ENCODE measurements around the gene RFX6. TPM values are rescaled to one million over a fixed set of nuclear protein-coding genes. Genes with fewer than 3 reads are reported as not detected.

RFX6 gene
- total RNA-seq, 1 experiment from 2014 or later: 1.3 TPM

- peaks cover 12% of the 10 kb centered on the region for H3K4me1 ChIP-seq
- no peak overlapping the region for H3K4me3 ChIP-seq (ENCODE audit: low read depth, low read length)
- H3K27me3 ChIP-seq (replicated peaks; ENCODE audit: control insufficient read depth, insufficient read depth, low read length): no peaks in the 10 kb centered on the region
- Mint-ChIP-seq H3K27ac (ENCODE audit: unreplicated experiment) (no peak overlapping the region), H3K4me3 (ENCODE audit: unreplicated experiment) (no peak overlapping the region), H3K36me3 (ENCODE audit: insufficient read depth, unreplicated experiment) (no peaks in the 10 kb centered on the region), H3K27me3 (ENCODE audit: insufficient read depth, unreplicated experiment) (peaks cover 2% of the 10 kb centered on the region), H3K4me1 (ENCODE audit: low read depth, unreplicated experiment) (peaks cover 23% of the 10 kb centered on the region), H3K9me3 (ENCODE audit: unreplicated experiment) (no peaks in the 10 kb centered on the region)
- POLR2A ChIA-PET: no interaction called here
- intact Hi-C loops (cut with micrococcal nuclease; ENCODE audit: unreplicated experiment): loop anchor here (1.0 kb wide), 1 partner anchor 60 kb away; no protein-coding TSS in a partner anchor
- H3K9me3 ChIP-seq: no peaks in the 10 kb centered on the region
- H3K36me3 ChIP-seq (ENCODE audit: control insufficient read depth, insufficient read depth, low read length): no peaks in the 10 kb centered on the region
- peak in 1 of 2 experiments; percentile 5 for DNase-seq
- no TSS peak for BruUV-seq (replicated peaks)
- CTCF ChIA-PET: interaction anchor here (1.0 kb wide), 1 partner anchor 61 kb away, joined by 4 read pairs; no protein-coding TSS in a partner anchor
- no peak for TF ChIP-seq CTCF (IDR thresholded peaks at IDR 0.05; ENCODE audit: insufficient read depth in 1 of 2, low read depth in 1 of 2, low read length in 1 of 2, severe bottlenecking in 1 of 2, unreplicated experiment in 1 of 2)
These were observed 64.7 kb downstream of the RFX6 start for GRCh38 chr6:116941727-116942126.

DNA sequence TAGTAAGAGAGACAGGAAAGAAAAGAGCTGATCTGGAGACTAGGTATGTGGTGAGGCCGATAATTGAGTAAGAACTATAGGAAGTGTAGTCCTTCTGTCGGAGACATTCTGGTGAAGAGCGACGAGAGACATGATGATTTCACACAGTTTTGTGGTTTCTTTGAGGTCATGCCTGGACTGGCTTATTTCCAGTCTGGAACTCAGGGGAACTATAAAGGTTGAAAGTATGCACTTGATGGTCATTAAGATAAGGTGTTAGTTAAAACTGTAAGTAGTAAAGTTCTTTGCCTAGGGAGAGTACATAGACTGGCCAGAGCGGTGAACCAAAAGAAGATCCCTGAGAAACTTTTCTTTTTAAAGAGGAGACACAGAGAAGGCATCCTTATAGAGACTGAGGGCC lies 68.8 kb downstream of the RFX6 start:
- Mint-ChIP-seq H3K4me3 (ENCODE audit: unreplicated experiment) (no peak overlapping the region), H3K9me3 (ENCODE audit: unreplicated experiment) (no peaks in the 10 kb centered on the region), H3K36me3 (ENCODE audit: insufficient read depth, unreplicated experiment) (no peaks in the 10 kb centered on the region), H3K27ac (ENCODE audit: unreplicated experiment) (peak overlapping the region; percentile 37), H3K27me3 (ENCODE audit: insufficient read depth, unreplicated experiment) (no peaks in the 10 kb centered on the region), H3K4me1 (ENCODE audit: low read depth, unreplicated experiment) (peaks cover 51% of the 10 kb centered on the region)
- no peak for TF ChIP-seq CTCF (IDR thresholded peaks at IDR 0.05; ENCODE audit: insufficient read depth in 1 of 2, low read depth in 1 of 2, low read length in 1 of 2, severe bottlenecking in 1 of 2, unreplicated experiment in 1 of 2)
- Histone ChIP-seq H3K27me3 (replicated peaks; ENCODE audit: control insufficient read depth, insufficient read depth, low read length) (no peaks in the 10 kb centered on the region), H3K4me1 (peaks cover 45% of the 10 kb centered on the region), H3K4me3 (ENCODE audit: low read depth, low read length) (no peak overlapping the region), H3K9me3 (no peaks in the 10 kb centered on the region), H3K36me3 (ENCODE audit: control insufficient read depth, insufficient read depth, low read length) (no peaks in the 10 kb centered on the region)
- POLR2A ChIA-PET: no interaction called here
- DNase-seq: no peak
- CTCF ChIA-PET: no interaction called here
- BruUV-seq (replicated peaks): no TSS peak
- intact Hi-C loops (cut with micrococcal nuclease; ENCODE audit: unreplicated experiment): loop anchor here (5.0 kb wide), 1 partner anchor 646 kb away; no protein-coding TSS in a partner anchor

- POLR2A ChIA-PET: no interaction called here
- Histone ChIP-seq H3K4me3 (ENCODE audit: low read depth, low read length) (no peak overlapping the region), H3K9me3 (no peaks in the 10 kb centered on the region), H3K4me1 (peaks cover 52% of the 10 kb centered on the region), H3K27me3 (replicated peaks; ENCODE audit: control insufficient read depth, insufficient read depth, low read length) (no peaks in the 10 kb centered on the region), H3K36me3 (ENCODE audit: control insufficient read depth, insufficient read depth, low read length) (no peaks in the 10 kb centered on the region)
- BruUV-seq (replicated peaks): no TSS peak
- peak overlapping the region; percentile 57 for H3K4me3 Mint-ChIP-seq (ENCODE audit: unreplicated experiment)
- H3K27me3 Mint-ChIP-seq (ENCODE audit: insufficient read depth, unreplicated experiment): no peaks in the 10 kb centered on the region
- H3K36me3 Mint-ChIP-seq (ENCODE audit: insufficient read depth, unreplicated experiment): no peaks in the 10 kb centered on the region
- peaks cover 47% of the 10 kb centered on the region for H3K4me1 Mint-ChIP-seq (ENCODE audit: low read depth, unreplicated experiment)
- intact Hi-C loops (cut with micrococcal nuclease; ENCODE audit: unreplicated experiment): loop anchor here (5.0 kb wide), 1 partner anchor 644 kb away; no protein-coding TSS in a partner anchor
- DNase-seq: peak in 1 of 2 experiments; percentile 29
- no peak overlapping the region for H3K27ac Mint-ChIP-seq (ENCODE audit: unreplicated experiment)
- CTCF ChIA-PET: interaction anchor here (0.7 kb wide), 1 partner anchor 68 kb away, joined by 3 read pairs; no protein-coding TSS in a partner anchor
- TF ChIP-seq CTCF (IDR thresholded peaks at IDR 0.05; ENCODE audit: insufficient read depth in 1 of 2, low read depth in 1 of 2, low read length in 1 of 2, severe bottlenecking in 1 of 2, unreplicated experiment in 1 of 2): no peak
- no peaks in the 10 kb centered on the region for H3K9me3 Mint-ChIP-seq (ENCODE audit: unreplicated experiment)
These were observed 71.7 kb downstream of the RFX6 start for GRCh38 chr6:116948533-116949304.

Measured in Caco-2 (cell line).